ENCODE measurements around the gene RPS5.
A peak's percentile ranks its signal among the peaks of the same experiment; 100 is the strongest.

The RPS5 gene

GRCh38 chr19:58361900-58362271 lies 25.2 kb upstream of the RPS5 start:
- peak overlapping the region; percentile 81 for H3K4me3 ChIP-seq (replicated peaks; ENCODE audit: low read depth, low read length)
- DNase-seq (ENCODE audit: extremely low read depth, low read depth): no peak
- TF ChIP-seq CTCF (IDR thresholded peaks at IDR 0.05; ENCODE audit: low read depth, low read length, missing control alignments): no peak

- no peak for TF ChIP-seq CTCF (IDR thresholded peaks at IDR 0.05; ENCODE audit: low read depth, low read length, missing control alignments)
- DNase-seq (ENCODE audit: extremely low read depth, low read depth): peak; percentile 90
- peak within 1 kb of the TSS; percentile 81 for H3K4me3 ChIP-seq (replicated peaks; ENCODE audit: low read depth, low read length)
Observed at GRCh38 chr19:58362272-58362994, 24.6 kb upstream of the RPS5 start, which contains the start of gene ZNF497. Gene ZNF497, minus strand, starts transcription at chr19:58362751. Its CDS starts 5,116 bp downstream, at chr19:58357635.

GRCh38 chr19:58364146-58364545 lies 22.9 kb upstream of the RPS5 start:
- no peak overlapping the region for H3K4me3 ChIP-seq (replicated peaks; ENCODE audit: low read depth, low read length)
- no peak for DNase-seq (ENCODE audit: extremely low read depth, low read depth)
- TF ChIP-seq CTCF (IDR thresholded peaks at IDR 0.05; ENCODE audit: low read depth, low read length, missing control alignments): no peak

- TF ChIP-seq CTCF (IDR thresholded peaks at IDR 0.05; ENCODE audit: low read depth, low read length, missing control alignments): no peak
- no peak overlapping the region for H3K4me3 ChIP-seq (replicated peaks; ENCODE audit: low read depth, low read length)
- DNase-seq (ENCODE audit: extremely low read depth, low read depth): no peak
Observed at GRCh38 chr19:58366585-58367430, 20.3 kb upstream of the RPS5 start.

GRCh38 chr19:58367698-58368454 lies 19.2 kb upstream of the RPS5 start:
- H3K4me3 ChIP-seq (replicated peaks; ENCODE audit: low read depth, low read length): no peak overlapping the region
- TF ChIP-seq CTCF (IDR thresholded peaks at IDR 0.05; ENCODE audit: low read depth, low read length, missing control alignments): no peak
- DNase-seq (ENCODE audit: extremely low read depth, low read depth): no peak

- DNase-seq (ENCODE audit: extremely low read depth, low read depth): no peak
- H3K4me3 ChIP-seq (replicated peaks; ENCODE audit: low read depth, low read length): no peak overlapping the region
- no peak for TF ChIP-seq CTCF (IDR thresholded peaks at IDR 0.05; ENCODE audit: low read depth, low read length, missing control alignments)
Observed at GRCh38 chr19:58368561-58369360, 18.3 kb upstream of the RPS5 start.

Measured in HFF-Myc (cell line).